HG03442 (cell line): ENCODE data around the gene BABAM2.
"Not testable (repeated sequence)": the region's sequence is repeated elsewhere in the genome, so short reads cannot be mapped to it uniquely, and the experiment has no call there.

Experiments used
- ATAC-seq: cut with Tn5 transposase; IDR thresholded peaks from one replicate; pipeline ENCODE4 v1.9.1; 2021; ENCODE audit warnings: mild to moderate bottlenecking, moderate library complexity; ENCODE audit not compliant: unreplicated experiment

The BABAM2 gene

DNA sequence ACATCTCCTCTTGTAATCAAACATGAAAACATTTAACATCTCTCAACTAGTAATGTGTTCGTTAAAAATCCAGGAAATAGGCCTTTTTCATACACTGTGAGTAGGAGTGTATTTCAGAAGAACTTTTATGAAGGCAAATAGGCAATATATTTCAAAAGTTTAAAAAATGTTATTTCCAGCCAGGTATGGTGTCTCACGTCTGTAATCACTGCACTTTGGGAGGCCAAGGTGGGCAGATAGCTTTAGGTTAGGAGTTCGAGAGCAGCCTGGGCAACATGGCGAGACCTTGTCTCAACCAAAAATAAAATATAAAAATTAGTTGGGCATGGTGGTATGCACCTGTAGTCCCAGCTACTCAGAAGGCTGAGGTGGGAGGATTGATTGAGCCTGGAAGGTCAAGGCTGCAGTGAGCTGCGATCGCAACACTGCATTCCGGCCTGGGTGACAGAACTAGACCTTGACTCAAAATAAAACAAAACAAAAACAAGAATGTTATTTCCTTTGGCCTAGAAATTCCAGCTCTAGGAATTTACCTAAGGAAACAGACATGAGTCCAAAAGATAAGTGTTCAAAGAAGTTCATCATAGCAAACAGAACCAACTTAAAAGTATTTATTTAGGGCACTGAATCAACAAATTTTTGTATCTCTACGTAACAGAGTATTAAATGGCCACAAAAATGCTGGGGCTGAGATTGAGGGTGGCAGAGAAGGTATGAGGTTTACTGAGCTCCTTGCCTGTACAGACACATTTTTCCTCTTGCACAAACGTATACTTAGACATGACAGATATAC lies 15.2 kb upstream of the BABAM2 start:
- no peak for ATAC-seq

DNA sequence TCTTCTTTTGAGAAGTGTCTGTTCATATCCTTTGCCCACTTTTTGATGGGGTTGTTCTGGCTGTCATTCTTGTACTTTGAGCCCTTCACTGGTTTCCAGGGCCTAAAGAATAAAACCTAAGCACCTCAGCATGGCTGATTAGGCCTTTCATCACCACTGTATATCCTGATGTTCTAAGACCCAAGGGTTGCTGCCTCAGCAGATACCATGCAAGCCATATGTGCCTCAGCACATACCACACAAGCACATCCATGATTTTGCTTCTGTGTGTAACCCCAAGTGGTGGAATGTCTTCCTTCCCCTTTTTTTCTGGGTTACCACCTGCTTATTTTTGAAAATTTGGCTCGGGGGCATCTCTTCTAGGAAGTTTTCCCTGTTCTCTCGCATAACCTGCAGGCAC lies 11.7 kb upstream of the BABAM2 start:
- ATAC-seq, result no peak

DNA sequence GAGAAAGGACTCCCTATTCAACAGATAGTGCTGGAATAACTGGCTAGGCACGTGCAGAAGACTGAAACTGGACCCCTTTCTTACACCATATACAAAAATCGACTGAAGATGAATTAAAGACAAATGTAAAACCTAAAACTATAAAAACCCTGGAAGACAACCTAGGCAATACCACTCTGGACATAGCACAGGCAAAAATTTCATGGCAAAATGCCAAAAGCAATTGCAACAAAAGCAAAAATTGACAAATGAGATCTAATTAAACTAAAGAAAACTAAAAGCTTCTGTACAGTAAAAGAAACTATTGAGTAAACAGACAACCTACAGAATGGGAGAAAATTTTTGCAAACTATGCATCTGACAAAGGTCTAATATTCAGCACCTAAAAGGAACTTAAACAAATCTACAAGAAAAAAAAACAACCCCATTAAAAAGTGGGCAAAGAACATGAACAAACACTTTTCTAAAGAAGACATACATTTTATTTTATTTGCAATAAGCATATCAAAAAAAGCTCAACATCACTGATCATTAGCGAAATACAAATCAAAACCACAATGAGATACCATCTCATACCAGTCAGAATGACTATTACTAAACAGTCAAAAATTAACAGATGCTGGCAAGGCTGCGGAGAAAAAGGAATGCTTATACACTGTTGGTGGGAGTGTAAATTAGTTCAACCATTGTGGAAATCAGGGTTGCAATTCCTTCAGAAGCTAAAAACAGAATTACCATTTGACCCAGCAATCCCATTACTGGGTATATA lies 8.5 kb upstream of the BABAM2 start:
- not testable (repeated sequence) for ATAC-seq

DNA sequence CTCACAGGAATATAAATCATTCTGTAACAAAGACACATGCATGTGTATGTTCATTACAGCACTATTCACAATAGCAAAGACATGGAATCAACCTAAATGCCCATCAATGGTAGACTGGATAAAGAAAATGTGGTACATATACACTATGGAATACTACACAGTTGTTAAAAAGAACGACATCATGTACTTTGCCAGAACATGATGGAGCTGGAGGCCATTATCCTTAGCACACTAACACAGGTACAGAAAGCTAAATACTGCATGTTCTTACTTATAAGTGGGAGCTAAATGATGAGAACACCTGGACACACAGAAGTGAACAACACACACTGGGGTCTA lies 8.0 kb upstream of the BABAM2 start:
- ATAC-seq, result not testable (repeated sequence)

DNA sequence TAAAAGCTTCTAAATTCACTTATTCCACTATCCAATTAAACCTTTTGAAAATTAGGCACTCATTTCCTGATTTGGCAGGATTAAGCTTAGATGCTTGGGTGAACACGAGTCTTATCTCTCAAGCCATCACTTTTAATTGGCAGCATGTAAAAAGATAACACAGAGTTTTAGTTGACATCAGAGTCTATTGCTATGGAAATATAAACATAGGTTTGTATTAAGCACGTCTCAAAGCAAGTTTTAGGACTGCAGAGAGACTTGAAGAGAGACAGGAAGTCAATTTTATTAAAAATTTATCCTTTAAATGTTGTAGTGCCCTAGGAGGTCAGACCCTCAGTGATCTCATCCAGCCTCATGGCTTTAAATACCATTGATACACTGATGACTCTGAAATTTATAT lies 5.9 kb upstream of the BABAM2 start:
- ATAC-seq, result no peak

DNA sequence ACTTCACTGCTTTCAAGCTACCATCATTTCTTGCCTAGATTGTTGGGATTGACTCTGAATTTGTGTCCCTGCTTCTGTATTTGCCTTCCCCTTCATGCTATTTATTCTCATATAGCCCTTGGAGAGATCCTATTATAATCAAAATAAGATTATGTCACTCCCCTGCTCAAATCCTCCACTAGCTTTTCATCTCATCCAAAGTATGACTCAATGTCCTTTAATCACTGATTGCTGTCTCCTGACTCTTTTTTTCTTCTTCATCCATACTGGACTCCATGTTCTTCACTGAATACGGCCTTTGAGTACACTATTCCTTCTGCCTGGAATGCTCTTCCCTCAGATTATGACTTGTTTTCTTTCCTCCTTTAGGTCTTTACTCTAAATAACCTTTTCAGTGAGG lies 5.3 kb upstream of the BABAM2 start:
- ATAC-seq, result no peak

DNA sequence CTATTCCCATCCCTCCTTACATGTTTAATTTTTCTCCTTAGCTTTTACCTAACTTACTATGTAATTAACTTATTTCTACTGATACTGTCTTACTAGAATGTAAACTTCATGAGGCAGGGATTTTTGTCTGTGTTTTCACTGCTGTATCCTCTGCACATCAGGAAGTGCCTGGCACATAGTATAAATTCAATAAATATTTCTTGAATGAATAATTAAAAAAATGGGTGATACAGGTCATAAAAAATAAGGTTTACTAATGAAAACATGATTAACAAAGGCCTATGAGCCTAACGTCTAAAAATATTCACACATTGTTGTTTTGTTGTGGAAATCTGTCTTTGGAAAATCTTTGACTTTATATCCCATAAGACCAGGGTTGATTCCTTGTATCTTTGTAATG lies 4.9 kb upstream of the BABAM2 start:
- ATAC-seq, result no peak

DNA sequence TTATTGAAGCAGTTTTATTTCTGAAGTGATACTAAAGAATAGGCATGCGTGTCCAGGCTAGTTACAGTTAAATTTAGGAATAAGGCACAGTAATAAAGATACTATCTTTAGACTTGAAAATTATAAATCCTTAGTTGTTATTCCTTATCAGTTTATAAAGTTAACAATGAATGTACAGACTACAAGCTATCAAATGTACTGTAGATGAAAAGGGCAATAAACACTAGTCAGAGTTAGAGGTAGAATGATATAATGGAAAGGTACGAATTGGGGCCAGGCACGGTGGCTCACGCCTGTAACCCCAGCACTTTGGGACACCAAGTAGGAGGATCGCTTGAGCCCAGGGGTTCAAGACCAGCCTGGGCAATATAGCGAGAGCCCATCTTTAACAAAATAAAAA lies 4.2 kb upstream of the BABAM2 start:
- no peak for ATAC-seq

DNA sequence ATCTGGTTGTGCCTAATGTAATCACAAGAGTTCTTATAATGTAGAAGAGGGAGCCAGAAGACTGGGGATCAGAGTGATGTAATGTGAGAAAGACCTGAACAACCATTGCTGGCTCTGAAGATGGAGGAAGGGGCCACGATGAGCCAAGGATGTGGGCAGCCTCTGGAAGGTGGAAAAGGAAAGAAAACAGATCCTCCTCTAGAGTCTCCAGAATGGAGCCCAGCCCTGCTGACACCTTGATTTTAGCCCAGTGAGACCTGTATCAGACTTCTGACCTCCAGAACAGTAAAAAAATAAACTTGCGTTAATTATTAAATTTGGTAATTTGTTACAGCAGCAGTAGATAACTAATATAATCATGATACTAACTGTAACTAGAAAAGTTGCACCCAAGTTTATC lies 3.4 kb upstream of the BABAM2 start:
- no peak for ATAC-seq

DNA sequence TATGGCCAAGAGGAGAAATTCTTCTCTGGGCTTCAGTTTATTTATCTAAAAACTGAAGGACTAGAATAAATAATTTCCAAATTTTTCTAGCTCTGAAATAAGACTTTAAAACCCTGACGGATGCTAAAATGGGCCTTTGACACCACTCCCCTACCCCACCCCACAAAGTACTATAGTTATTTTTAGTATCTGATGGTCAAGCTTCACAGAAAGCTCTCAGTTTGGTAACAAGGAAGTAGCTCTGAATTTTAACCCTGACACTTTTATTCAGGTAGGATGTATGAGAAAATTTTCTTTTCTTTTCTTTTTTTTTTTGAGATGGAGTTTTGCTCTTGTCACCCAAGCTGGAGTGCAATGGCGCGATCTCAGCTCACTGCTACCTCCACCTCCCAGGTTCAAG lies 2.7 kb upstream of the BABAM2 start:
- ATAC-seq, result no peak

DNA sequence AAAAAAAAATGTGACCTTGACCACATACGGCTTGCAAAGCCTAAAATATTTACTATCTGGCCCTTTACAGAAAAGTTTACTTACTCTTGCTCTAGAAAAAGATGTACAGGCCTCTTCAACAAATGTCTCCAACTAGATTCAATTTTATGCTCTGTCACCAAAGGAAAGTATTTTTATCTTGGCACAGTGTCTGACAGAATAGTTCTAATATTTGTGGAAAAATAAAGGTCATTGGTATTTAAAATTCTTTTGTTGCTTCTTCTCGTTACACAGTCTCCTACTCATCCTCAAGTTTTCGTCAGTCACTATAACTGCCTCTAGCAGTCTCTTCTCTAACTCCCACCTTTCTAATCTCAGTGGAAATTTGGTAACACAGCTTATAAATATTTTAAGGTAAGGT lies 1.7 kb upstream of the BABAM2 start:
- no peak for ATAC-seq

DNA sequence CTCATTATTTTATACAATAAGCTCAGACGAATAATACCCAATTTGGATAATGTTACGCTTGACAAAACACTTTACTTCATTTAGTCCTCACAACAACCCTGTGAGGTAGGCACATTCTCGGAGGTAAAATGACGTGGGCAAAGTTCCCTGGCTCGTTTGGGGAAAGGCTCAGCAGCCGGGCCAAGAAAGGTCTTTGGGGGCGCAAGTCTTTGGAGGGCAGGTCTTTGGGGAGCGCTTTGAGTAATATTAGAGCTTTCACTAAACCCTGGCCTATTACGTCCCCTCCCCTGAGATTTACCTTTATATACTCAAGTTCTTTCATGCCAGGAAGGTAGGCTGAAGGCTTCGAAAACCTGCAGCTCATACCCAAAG lies 769 bp upstream of the BABAM2 start:
- ATAC-seq, result no peak

DNA sequence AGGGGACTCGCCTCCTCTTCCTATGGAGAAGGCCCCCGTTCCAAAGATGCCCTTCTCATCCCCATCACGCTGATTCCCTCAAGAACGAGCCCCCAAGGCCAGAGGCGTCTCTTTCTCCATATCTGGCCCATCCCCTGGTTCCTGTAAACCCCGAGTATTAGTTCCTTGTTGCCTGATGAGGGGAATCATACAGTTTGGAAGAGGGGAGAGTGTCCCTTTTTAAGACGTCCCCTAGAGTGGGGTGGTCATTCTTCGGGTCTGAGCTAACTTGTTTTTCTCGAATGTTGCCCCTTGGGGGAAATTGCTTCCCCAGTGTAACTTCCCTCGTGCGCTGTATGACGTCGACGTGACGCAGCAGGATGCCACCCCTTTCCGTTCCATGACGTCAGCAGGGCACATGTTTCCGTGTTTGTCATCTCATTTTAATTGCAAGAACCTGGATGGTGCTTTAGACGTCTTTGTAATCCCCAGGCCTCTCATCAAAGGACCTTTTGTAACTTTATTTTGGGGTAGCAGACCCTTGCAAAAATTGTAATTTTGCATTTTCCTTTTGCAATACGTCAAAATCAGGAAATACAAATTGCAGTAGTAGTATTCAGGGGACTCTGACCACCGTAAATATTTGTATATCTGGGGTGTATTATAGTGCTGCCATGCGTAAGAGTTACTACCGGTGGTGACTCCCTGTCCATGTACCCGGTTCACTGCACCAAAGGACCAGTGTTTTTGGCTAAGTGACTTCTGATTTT lies 569 bp downstream of the BABAM2 start:
- ATAC-seq, result peak; percentile 27

DNA sequence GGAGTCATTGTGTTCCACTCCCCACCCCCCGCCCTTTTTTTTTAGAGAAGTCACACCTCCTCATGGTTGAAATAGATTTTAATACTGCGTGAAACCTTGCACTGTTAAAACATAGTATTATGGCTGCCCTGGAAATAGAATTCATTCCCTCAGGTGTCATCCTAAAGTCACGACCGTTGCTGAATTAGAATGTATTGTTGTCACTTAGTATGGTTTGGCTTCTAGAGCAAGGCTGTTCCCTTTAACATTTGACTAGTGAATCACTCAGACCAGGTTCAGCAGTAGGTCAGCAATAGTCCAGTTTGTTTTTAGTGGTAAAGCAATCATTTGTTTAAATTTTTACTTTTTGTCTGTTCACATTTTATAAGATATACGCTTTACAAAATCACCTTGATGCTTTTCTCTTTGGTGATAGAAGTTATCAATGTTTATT lies 1.2 kb downstream of the BABAM2 start:
- ATAC-seq, result no peak

DNA sequence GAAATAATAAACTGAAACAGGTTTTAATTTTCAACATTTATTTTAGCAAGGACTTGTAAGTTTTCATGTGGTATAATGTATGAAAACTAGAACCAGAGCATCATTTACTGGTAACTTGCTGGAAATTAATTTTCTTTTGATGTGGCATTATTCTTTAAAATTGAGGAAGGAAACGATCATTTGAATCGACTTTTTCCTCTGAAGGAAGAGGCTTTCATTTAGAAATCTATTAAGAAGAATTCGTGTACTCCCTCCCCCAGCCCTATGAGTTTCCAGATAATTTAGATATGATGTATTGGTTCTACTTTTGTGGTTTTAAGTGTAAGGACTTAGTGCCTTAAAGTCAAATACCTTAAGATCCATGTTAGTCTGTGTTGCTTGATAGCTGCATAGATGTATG lies 2.5 kb downstream of the BABAM2 start:
- ATAC-seq, result no peak

DNA sequence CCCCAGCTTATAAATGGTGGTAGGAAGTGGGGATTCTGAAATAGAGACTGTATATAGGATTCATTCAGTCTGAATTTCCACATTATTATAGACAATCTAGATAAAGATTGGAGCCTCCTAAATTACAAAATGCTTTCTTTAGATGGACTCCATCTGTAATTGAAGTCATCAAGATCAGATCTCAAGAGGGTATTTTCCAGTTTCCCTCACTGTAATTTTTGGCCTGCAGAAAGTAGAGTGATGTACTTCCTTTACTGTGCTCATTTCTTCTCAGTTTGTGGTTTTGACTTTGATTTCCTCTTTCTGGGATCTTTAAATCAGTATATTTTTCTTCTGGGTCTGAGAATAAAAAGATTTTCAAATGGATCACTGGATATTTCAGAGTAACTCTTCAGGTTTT lies 7.2 kb downstream of the BABAM2 start:
- ATAC-seq, result no peak

DNA sequence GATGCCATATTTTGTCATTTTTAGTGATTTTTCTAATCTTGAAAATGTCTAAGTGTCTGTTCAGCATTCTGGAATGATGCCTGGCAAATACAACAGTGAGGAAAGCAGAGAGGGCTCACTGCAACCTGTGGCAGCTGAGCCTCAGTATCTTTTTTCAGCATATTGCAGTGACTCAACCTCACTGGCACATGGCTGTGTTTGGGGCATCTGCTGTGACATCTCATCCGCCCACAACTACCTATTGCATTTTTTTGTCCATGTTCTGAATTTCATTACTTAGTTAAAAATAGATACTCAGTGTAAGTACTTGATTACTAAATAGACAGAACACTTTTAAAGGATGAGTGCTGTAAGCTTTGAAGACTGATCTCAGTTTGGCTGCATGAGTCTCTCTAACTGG lies 10.7 kb downstream of the BABAM2 start:
- ATAC-seq, result no peak

DNA sequence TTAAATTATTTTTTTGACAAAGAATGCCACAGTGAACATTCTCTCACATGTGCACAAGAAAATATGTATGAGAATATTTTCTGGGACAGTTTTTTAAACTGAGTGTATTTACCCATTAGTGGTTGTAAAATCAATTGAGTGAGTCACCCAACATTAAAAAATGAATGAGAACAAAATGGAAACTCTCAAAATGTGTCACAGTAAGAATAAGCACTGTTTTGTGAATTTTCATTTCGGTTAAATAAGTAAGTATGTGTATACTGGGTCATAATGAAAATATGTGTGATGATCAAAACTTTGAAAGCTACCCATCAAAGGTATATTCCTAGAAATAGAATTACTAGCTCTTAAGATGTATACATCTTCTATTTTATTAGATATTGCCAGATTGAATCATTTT lies 11.6 kb downstream of the BABAM2 start:
- ATAC-seq, result no peak

DNA sequence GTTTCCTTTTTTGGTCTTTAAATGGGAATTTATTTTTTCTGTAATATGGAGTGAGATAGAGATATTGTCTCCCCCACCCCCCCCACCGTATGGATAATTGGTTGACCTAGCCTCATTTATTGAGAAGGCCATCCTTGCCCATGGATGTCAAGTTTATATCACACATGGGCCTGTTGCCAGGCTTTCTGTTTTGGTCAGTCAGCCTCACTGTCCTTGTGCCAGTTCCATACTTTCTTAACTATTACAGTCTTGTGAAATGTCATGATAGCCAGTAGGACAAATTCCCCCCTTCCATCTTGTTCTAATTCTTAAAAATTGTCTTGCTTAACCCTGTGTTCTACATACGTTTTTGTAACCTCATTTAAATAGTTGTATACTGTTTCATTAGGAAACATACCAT lies 12.5 kb downstream of the BABAM2 start:
- ATAC-seq, result no peak

DNA sequence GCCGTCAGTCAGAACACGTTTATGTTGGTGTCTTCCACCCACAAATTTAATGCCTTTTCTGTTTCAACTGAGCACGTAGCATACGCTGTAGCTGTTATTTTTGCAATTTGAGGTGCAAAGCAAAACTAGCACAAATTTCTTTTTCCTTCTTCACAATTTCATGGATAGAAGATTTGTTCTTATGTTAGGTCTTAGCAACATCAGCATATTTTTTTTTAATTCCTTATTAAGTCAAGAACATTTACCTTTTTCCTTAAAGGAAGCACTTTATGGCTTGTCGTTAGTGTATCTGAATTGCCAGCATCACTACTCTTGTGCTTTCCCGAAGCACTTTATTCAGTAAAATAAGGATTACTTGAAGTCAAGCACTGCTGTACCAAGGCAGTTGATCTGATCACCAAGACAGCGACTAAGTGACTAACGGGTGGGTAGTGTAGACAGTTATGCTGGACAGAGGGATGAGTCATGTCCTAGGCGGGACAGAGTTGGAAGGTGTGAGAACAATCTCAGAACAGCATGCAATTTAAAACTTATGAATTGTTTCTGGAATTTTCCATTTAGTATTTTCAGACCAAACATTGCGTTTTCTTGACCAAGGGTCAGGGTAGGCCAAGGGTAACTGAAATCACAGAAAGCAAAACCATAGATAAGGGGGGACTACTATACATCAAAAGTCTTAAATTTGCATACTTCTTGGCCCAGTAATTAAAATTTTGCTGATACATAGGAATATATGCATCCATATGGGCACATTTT lies 13.3 kb downstream of the BABAM2 start:
- ATAC-seq, result no peak

DNA sequence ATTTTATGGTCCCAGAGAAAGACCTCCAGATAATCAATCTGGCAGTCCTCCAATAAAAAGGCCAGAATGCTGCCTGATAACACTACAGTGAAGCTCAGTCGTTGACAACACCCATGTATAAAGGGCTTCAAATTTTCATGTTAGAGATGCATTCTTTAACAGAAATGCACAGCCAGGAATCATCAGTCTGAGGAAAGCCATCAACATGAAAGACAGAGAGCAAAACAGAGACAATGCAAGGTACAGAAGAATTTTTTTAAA lies 13.8 kb downstream of the BABAM2 start:
- ATAC-seq, result no peak

DNA sequence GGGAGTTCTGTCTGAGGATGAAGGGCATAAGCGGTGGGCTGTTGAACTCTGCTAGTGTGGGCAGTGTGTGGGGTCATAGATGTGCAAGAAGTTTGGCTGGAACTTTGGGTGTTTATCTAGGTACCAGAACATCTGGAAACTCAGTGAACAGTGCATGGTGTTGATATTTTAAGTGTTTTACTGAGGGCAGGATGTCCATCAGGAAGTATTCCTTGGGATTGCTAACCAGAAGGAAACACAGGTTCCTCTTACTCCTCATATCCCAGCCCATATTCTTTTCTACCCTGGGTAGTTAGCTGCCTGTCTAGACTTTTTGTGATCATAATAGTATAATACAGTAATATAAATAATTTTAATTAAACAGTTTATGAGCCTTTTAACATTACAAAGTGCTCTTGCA lies 15.5 kb downstream of the BABAM2 start:
- ATAC-seq, result no peak
